Ovary (tissue), 3 donors: ENCODE data around the gene MYL10.

Experiments used
- EP300 ChIP-seq: sonication (generic); formaldehyde crosslinking; IDR thresholded peaks from one replicate; pipeline ENCODE4 v1.6.1; 2017; ENCODE audit warnings: antibody characterized with exemption
- TF ChIP-seq, protein P1 (sequence below), 3 donors: fragments of 450-650 bp in 2 of 3; fragments of 200-600 bp in 1 of 3; IDR thresholded peaks; one replicate each; pipeline versions ENCODE4 v1.5.1 to v1.8.0; 2016 to 2022; ENCODE audit warnings: antibody characterized with exemption in 3 of 3, mild to moderate bottlenecking in 1 of 3
- donor health status: DM: no; HTN: no; CAD: no.

DNA sequence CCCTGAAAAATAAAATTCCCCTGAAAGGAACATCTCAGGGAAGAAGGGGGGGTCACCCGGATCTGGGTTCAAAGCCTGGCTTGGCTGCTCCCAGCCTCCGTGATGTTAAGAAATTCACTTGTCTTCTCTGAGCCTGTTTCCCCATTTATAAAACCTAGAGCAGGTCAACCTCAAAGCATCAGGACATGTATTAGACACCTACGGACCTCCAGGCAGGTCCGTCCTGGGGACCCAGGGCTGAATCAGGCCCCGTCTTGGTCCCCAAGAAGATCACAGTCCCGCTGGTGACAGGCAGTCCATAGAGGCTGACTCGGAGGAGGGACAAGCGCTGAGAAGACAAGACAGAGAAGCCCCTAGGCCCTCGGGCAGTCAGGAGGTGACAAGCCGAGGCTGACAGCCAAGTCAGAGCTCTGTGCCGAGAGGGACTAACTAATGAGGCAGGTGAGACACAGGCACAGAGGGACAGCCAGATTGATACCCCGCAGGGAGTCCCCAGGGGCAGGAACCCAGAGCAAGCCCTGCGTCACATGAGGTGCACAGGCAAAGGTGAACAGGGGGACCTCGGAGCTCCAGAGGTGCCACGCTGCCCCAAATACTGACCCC lies 2.9 kb downstream of the MYL10 start:
- TF ChIP-seq, protein P1, sequence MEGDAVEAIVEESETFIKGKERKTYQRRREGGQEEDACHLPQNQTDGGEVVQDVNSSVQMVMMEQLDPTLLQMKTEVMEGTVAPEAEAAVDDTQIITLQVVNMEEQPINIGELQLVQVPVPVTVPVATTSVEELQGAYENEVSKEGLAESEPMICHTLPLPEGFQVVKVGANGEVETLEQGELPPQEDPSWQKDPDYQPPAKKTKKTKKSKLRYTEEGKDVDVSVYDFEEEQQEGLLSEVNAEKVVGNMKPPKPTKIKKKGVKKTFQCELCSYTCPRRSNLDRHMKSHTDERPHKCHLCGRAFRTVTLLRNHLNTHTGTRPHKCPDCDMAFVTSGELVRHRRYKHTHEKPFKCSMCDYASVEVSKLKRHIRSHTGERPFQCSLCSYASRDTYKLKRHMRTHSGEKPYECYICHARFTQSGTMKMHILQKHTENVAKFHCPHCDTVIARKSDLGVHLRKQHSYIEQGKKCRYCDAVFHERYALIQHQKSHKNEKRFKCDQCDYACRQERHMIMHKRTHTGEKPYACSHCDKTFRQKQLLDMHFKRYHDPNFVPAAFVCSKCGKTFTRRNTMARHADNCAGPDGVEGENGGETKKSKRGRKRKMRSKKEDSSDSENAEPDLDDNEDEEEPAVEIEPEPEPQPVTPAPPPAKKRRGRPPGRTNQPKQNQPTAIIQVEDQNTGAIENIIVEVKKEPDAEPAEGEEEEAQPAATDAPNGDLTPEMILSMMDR (IDR thresholded peaks at IDR 0.05) = no peak
- TF ChIP-seq EP300 = no peak
